ENCODE measurements around the gene ZNF439. TPM values are rescaled to one million over a fixed set of nuclear protein-coding genes. Genes with fewer than 3 reads are reported as not detected.

The ZNF439 gene
- total and polyA plus RNA-seq, 2 of the 13 experiments (the other 11 are each of a cell fraction or from before 2014, with no cell fraction given), result 2.9 to 4.9 TPM

DNA sequence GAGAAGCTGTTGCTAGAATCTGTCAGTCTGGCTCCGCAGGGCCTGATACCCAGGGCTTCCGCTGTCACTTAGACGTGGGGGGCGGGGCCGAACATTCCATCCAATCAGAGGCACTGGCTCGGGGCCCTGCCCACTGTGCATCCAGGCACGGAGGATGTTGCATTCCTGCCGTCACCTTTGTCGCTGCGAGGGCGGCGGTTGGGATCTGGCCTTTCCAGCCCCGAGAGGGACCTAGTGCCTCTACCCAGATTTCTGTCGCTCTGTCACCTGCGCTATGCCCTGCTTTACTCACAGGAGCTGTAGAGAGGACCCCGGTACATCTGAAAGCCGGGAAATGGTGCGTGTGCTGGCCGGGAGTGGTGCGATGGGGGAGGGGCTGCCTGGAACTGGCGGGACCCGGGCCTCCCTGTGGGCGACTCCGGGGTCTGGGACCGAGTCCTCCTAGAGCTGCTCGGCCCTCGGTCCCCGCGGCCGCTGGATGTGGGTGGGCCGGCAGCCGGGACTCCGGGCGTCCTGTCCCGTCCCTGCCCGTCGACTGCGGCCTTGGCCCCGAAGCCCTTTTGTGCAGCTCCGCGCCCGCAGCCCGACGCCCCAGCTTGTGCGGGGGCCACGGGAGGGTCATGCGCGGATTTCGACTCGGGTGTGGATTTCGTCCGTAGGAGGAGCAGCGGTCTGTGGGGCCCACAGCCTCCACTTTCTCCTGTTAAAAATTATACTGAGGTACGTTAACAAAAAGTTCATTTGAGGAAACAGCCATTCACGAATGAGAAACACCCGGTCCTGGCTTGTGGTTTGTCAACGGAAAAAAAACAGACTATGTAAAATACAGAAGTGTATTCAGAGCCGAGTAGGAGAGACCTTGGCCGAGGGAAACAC, at the start of gene ZNF439 (continued):
- TF ChIP-seq GFI1 (CRISPR knock-in tag; IDR thresholded peaks at IDR 0.05; ENCODE audit: borderline replicate concordance), result no peak
- no peak for TF ChIP-seq ZNF546 (CRISPR knock-in tag; conservative IDR thresholded peaks at IDR 0.05)
- TF ChIP-seq ZNF841 (CRISPR knock-in tag; IDR thresholded peaks at IDR 0.05; ENCODE audit: borderline replicate concordance), result no peak
- TF ChIP-seq JUN (CRISPR knock-in tag; IDR thresholded peaks at IDR 0.05), result no peak
- TF ChIP-seq RBAK (CRISPR knock-in tag; IDR thresholded peaks at IDR 0.05), result no peak
- peak; percentile 97 for TF ChIP-seq TEAD3 (CRISPR knock-in tag; optimal IDR thresholded peaks at IDR 0.05; ENCODE audit: borderline replicate concordance)
- no peak for TF ChIP-seq RAD51 (IDR thresholded peaks at IDR 0.05; ENCODE audit: borderline replicate concordance)
- TF ChIP-seq, protein P1, sequence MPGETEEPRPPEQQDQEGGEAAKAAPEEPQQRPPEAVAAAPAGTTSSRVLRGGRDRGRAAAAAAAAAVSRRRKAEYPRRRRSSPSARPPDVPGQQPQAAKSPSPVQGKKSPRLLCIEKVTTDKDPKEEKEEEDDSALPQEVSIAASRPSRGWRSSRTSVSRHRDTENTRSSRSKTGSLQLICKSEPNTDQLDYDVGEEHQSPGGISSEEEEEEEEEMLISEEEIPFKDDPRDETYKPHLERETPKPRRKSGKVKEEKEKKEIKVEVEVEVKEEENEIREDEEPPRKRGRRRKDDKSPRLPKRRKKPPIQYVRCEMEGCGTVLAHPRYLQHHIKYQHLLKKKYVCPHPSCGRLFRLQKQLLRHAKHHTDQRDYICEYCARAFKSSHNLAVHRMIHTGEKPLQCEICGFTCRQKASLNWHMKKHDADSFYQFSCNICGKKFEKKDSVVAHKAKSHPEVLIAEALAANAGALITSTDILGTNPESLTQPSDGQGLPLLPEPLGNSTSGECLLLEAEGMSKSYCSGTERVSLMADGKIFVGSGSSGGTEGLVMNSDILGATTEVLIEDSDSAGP (CRISPR knock-in tag; IDR thresholded peaks at IDR 0.05; ENCODE audit: borderline replicate concordance), result peak; percentile 61; the same call in 1 of the 2 replicates
- TF ChIP-seq, protein P2, sequence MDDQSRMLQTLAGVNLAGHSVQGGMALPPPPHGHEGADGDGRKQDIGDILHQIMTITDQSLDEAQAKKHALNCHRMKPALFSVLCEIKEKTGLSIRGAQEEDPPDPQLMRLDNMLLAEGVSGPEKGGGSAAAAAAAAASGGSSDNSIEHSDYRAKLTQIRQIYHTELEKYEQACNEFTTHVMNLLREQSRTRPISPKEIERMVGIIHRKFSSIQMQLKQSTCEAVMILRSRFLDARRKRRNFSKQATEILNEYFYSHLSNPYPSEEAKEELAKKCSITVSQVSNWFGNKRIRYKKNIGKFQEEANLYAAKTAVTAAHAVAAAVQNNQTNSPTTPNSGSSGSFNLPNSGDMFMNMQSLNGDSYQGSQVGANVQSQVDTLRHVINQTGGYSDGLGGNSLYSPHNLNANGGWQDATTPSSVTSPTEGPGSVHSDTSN (CRISPR knock-in tag; IDR thresholded peaks at IDR 0.05; ENCODE audit: borderline replicate concordance), result no peak
- TF ChIP-seq ARNT2 (CRISPR knock-in tag; IDR thresholded peaks at IDR 0.05; ENCODE audit: low read depth), result peak; percentile 73; the same call in 1 of the 2 replicates
- TF ChIP-seq, protein P3, sequence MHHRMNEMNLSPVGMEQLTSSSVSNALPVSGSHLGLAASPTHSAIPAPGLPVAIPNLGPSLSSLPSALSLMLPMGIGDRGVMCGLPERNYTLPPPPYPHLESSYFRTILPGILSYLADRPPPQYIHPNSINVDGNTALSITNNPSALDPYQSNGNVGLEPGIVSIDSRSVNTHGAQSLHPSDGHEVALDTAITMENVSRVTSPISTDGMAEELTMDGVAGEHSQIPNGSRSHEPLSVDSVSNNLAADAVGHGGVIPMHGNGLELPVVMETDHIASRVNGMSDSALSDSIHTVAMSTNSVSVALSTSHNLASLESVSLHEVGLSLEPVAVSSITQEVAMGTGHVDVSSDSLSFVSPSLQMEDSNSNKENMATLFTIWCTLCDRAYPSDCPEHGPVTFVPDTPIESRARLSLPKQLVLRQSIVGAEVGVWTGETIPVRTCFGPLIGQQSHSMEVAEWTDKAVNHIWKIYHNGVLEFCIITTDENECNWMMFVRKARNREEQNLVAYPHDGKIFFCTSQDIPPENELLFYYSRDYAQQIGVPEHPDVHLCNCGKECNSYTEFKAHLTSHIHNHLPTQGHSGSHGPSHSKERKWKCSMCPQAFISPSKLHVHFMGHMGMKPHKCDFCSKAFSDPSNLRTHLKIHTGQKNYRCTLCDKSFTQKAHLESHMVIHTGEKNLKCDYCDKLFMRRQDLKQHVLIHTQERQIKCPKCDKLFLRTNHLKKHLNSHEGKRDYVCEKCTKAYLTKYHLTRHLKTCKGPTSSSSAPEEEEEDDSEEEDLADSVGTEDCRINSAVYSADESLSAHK (CRISPR knock-in tag; IDR thresholded peaks at IDR 0.05; ENCODE audit: borderline replicate concordance), result no peak
- no peak for TF ChIP-seq SSRP1 (CRISPR knock-in tag; IDR thresholded peaks at IDR 0.05)
- TF ChIP-seq PRPF4 (IDR thresholded peaks at IDR 0.05; ENCODE audit: low read depth, low read length, poor library complexity, severe bottlenecking), result no peak
- TF ChIP-seq, protein P4, sequence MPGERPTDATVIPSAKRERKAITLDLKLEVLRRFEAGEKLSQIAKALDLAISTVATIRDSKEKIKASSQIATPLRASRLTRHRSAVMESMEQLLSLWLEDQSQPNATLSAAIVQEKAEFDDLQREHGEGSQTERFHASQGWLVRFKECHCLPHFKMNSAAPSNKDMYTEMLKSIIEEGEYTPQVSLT (CRISPR knock-in tag; IDR thresholded peaks at IDR 0.05; ENCODE audit: borderline replicate concordance, low read depth), result no peak
- TF ChIP-seq POLR2G (IDR thresholded peaks at IDR 0.05; ENCODE audit: low read depth, low read length), result peak; percentile 71
- TF ChIP-seq, protein P5, sequence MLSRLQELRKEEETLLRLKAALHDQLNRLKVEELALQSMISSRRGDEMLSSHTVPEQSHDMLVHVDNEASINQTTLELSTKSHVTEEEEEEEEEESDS (CRISPR knock-in tag; IDR thresholded peaks at IDR 0.05; ENCODE audit: borderline replicate concordance), result no peak
- TF ChIP-seq HNRNPL (IDR thresholded peaks at IDR 0.05; ENCODE audit: low read depth, low read length), result no peak
